ENCODE data around the gene FOLR2. TPM values are rescaled to one million over a fixed set of nuclear protein-coding genes. Genes with fewer than 3 reads are reported as not detected.

Gene FOLR2
- total and polyA plus RNA-seq, 2 donors (not counting 1 experiment from before 2014, with no cell fraction given), result 1.5 to 4.7 TPM

DNA sequence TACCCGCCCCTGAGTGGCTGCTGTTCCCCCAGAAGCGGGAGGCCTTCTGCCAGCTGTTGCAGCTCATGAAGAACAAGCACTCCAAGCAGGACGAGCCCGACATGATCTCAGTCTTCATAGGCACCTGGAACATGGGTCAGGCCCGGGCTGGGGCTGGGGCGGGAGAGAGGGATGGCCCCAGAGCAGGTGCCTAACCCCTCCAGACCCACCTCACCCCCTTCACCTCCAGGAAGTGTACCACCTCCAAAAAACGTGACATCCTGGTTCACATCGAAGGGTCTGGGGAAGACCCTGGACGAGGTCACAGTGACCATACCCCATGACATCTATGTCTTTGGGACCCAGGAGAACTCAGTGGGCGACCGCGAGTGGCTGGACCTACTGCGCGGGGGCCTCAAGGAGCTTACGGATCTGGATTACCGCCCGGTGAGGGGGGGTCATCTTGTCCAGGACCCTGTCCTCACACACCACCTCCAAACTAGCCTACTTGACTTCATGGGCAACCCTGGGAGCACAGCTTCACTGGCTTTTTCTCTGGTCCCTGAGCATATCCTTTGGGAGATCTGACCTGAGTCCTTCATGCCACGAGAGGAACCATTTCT, 14.3 kb downstream of the FOLR2 start:
- intact Hi-C loops (cut with micrococcal nuclease), result no loop called here
- no peaks in the 10 kb centered on the region for H4K20me1 ChIP-seq (ENCODE audit: control insufficient read depth, insufficient read depth, low read length, poor library complexity, severe bottlenecking)
- POLR2A ChIA-PET, result interaction anchor here (0.6 kb wide), 1 partner anchor 191 kb away, joined by 3 read pairs; no protein-coding TSS in a partner anchor
- H2AFZ ChIP-seq (ENCODE audit: insufficient read depth, low read depth, low read length, poor library complexity, severe bottlenecking), result no peak overlapping the region
- ATAC-seq (ENCODE audit: low read depth) (no peak), DNase-seq (no peak)
- 98% methylated on average over 12 of the region's 18 CpGs for WGBS (ENCODE audit: insufficient coverage)
- H3K79me2 ChIP-seq (ENCODE audit: control insufficient read depth, insufficient read depth, low read length), result no peaks in the 10 kb centered on the region
- TF ChIP-seq EZH2 (IDR thresholded peaks at IDR 0.05; ENCODE audit: borderline replicate concordance, insufficient read depth, low read depth, low read length, poor library complexity, severe bottlenecking), result no peak
- TF ChIP-seq, protein P1, sequence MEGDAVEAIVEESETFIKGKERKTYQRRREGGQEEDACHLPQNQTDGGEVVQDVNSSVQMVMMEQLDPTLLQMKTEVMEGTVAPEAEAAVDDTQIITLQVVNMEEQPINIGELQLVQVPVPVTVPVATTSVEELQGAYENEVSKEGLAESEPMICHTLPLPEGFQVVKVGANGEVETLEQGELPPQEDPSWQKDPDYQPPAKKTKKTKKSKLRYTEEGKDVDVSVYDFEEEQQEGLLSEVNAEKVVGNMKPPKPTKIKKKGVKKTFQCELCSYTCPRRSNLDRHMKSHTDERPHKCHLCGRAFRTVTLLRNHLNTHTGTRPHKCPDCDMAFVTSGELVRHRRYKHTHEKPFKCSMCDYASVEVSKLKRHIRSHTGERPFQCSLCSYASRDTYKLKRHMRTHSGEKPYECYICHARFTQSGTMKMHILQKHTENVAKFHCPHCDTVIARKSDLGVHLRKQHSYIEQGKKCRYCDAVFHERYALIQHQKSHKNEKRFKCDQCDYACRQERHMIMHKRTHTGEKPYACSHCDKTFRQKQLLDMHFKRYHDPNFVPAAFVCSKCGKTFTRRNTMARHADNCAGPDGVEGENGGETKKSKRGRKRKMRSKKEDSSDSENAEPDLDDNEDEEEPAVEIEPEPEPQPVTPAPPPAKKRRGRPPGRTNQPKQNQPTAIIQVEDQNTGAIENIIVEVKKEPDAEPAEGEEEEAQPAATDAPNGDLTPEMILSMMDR (IDR thresholded peaks at IDR 0.05), result no peak
- CTCF ChIA-PET, result no interaction called here
- no peak overlapping the region for H3K4me3 ChIP-seq (ENCODE audit: control extremely low read depth in 1 of 5, extremely low read depth in 1 of 5, insufficient read depth in 1 of 5, low read depth in 2 of 5, low read length in 4 of 5)
- no peak overlapping the region for H3K27ac ChIP-seq (ENCODE audit: low read length in 2 of 2)
- H3K27ac Mint-ChIP-seq, result no peak overlapping the region
- no peaks in the 10 kb centered on the region for H3K27me3 ChIP-seq (replicated peaks in 1 of 4; ENCODE audit: control extremely low read depth in 1 of 4, control insufficient read depth in 3 of 4, insufficient read depth in 4 of 4, low read length in 3 of 4)
- no peak overlapping the region for H3K4me3 Mint-ChIP-seq
- H3K4me1 Mint-ChIP-seq, result peaks cover 22% of the 10 kb centered on the region
- H3K27me3 Mint-ChIP-seq, result no peaks in the 10 kb centered on the region
- no peaks in the 10 kb centered on the region for H3K9me3 Mint-ChIP-seq (ENCODE audit: insufficient read depth)
- H3K9ac ChIP-seq (ENCODE audit: low read length), result no peak overlapping the region
- H3K4me2 ChIP-seq (replicated peaks; ENCODE audit: low read depth, low read length, poor library complexity, severe bottlenecking), result no peak overlapping the region
- H3K4me1 ChIP-seq (ENCODE audit: control insufficient read depth in 2 of 2, insufficient read depth in 2 of 2, low read length in 2 of 2), result peaks cover 9 to 19% of the 10 kb centered on the region in 2 donors
- peaks cover 0 to 73% of the 10 kb centered on the region in 2 experiments for H3K36me3 ChIP-seq (replicated peaks in 1 of 2; ENCODE audit: control extremely low read depth in 1 of 2, control insufficient read depth in 1 of 2, extremely low read depth in 1 of 2, insufficient read depth in 2 of 2, low read length in 1 of 2)
- no peaks in the 10 kb centered on the region for H3K9me3 ChIP-seq (ENCODE audit: control extremely low read depth in 1 of 3, control insufficient read depth in 2 of 3, insufficient read depth in 1 of 3, low read length in 2 of 3)

GRCh38 chr11:72231396-72232259, 15.0 kb downstream of the FOLR2 start:
- Histone ChIP-seq H3K27me3 (replicated peaks in 1 of 4; ENCODE audit: control extremely low read depth in 1 of 4, control insufficient read depth in 3 of 4, insufficient read depth in 4 of 4, low read length in 3 of 4) (no peaks in the 10 kb centered on the region), H3K9ac (ENCODE audit: low read length) (no peak overlapping the region), H3K79me2 (ENCODE audit: control insufficient read depth, insufficient read depth, low read length) (no peaks in the 10 kb centered on the region), H4K20me1 (ENCODE audit: control insufficient read depth, insufficient read depth, low read length, poor library complexity, severe bottlenecking) (no peaks in the 10 kb centered on the region), H3K27ac (ENCODE audit: low read length in 2 of 2) (no peak overlapping the region), H3K36me3 (replicated peaks in 1 of 2; ENCODE audit: control extremely low read depth in 1 of 2, control insufficient read depth in 1 of 2, extremely low read depth in 1 of 2, insufficient read depth in 2 of 2, low read length in 1 of 2) (peaks cover 0 to 78% of the 10 kb centered on the region in 2 experiments), H3K9me3 (ENCODE audit: control extremely low read depth in 1 of 3, control insufficient read depth in 2 of 3, insufficient read depth in 1 of 3, low read length in 2 of 3) (no peaks in the 10 kb centered on the region), H3K4me3 (ENCODE audit: control extremely low read depth in 1 of 5, extremely low read depth in 1 of 5, insufficient read depth in 1 of 5, low read depth in 2 of 5, low read length in 4 of 5) (no peak overlapping the region), H2AFZ (ENCODE audit: insufficient read depth, low read depth, low read length, poor library complexity, severe bottlenecking) (no peak overlapping the region), H3K4me2 (replicated peaks; ENCODE audit: low read depth, low read length, poor library complexity, severe bottlenecking) (no peak overlapping the region), H3K4me1 (ENCODE audit: control insufficient read depth in 2 of 2, insufficient read depth in 2 of 2, low read length in 2 of 2) (peaks cover 9 to 17% of the 10 kb centered on the region in 2 donors)
- Mint-ChIP-seq H3K4me1 (peaks cover 17% of the 10 kb centered on the region), H3K9me3 (ENCODE audit: insufficient read depth) (no peaks in the 10 kb centered on the region), H3K27ac (no peak overlapping the region), H3K27me3 (no peaks in the 10 kb centered on the region), H3K4me3 (no peak overlapping the region)
- DNase-seq, result peak; percentile 3
- ChIA-PET POLR2A (interaction anchor here (0.6 kb wide), 1 partner anchor 192 kb away, joined by 3 read pairs; no protein-coding TSS in a partner anchor), CTCF (no interaction called here)
- ATAC-seq (ENCODE audit: low read depth), result no peak
- intact Hi-C loops (cut with micrococcal nuclease), result no loop called here
- TF ChIP-seq, protein P1 (IDR thresholded peaks at IDR 0.05), result no peak
- no peak for TF ChIP-seq EZH2 (IDR thresholded peaks at IDR 0.05; ENCODE audit: borderline replicate concordance, insufficient read depth, low read depth, low read length, poor library complexity, severe bottlenecking)
- WGBS (ENCODE audit: insufficient coverage), result 93% methylated on average over 8 of the region's 9 CpGs
